SK-N-SH treated with all-trans-retinoic acid at 6 μM for 48 hours (cell line): Measurements from ENCODE around the gene SART3.
A peak's percentile ranks its signal among the peaks of the same experiment; 100 is the strongest.

ENCODE experiments used
- ARNTL ChIP-seq: fragments of 450-650 bp; formaldehyde crosslinking; IDR thresholded peaks from 2 replicates; pipeline ENCODE4 v1.5.0; 2020; ENCODE audit warnings: low read depth, mild to moderate bottlenecking, moderate library complexity, borderline replicate concordance
- CSDC2 ChIP-seq: fragments of 250-450 bp; sonication (Bioruptor Pico); IDR thresholded peaks from 2 replicates; pipeline ENCODE4 v1.5.0; 2020; ENCODE audit warnings: mild to moderate bottlenecking, moderate library complexity
- OSR1 ChIP-seq: fragments of 250-450 bp; sonication (Bioruptor Pico); IDR thresholded peaks from 2 replicates; pipeline ENCODE4 v1.8.0; 2022; ENCODE audit warnings: moderate library complexity, mild to moderate bottlenecking, inconsistent platforms
- RARB ChIP-seq: fragments of 250-450 bp; sonication (Bioruptor Pico); IDR thresholded peaks from 2 replicates; pipeline ENCODE4 v1.8.0; 2021; ENCODE audit warnings: mild to moderate bottlenecking, moderate library complexity
- SNAI2 ChIP-seq: fragments of 250-450 bp; sonication (Bioruptor Pico); IDR thresholded peaks from 2 replicates; pipeline ENCODE4 v1.5.0; 2020; ENCODE audit warnings: mild to moderate bottlenecking, moderate library complexity
- TCF4 ChIP-seq: fragments of 250-450 bp; sonication (Bioruptor Pico); IDR thresholded peaks from 2 replicates; pipeline ENCODE4 v1.8.0; 2021; ENCODE audit warnings: mild to moderate bottlenecking, moderate library complexity, borderline replicate concordance
- ZC3H10 ChIP-seq: fragments of 250-450 bp; sonication (Bioruptor Pico); IDR thresholded peaks from 2 replicates; pipeline ENCODE4 v1.5.1; 2021; ENCODE audit warnings: mild to moderate bottlenecking, moderate library complexity
- ZFP30 ChIP-seq: fragments of 450-650 bp; formaldehyde crosslinking; IDR thresholded peaks from 2 replicates; pipeline ENCODE4 v1.5.0; 2022; ENCODE audit warnings: mild to moderate bottlenecking, moderate library complexity
- ZNF70 ChIP-seq: fragments of 450-650 bp; formaldehyde crosslinking; IDR thresholded peaks from 2 replicates; pipeline ENCODE4 v1.5.0; 2020; ENCODE audit warnings: mild to moderate bottlenecking, moderate library complexity

- TF ChIP-seq CSDC2 (CRISPR knock-in tag) (no peak), ARNTL (CRISPR knock-in tag) (no peak), OSR1 (CRISPR knock-in tag) (no peak), ZFP30 (CRISPR knock-in tag) (no peak), SNAI2 (no peak), ZC3H10 (no peak), RARB (CRISPR knock-in tag) (no peak), ZNF70 (no peak), TCF4 (CRISPR knock-in tag) (peak; percentile 15; the same call in 1 of the 2 replicates)
Measured at GRCh38 chr12:108596854-108597558, 36.0 kb upstream of the SART3 start.
